Left ventricle myocardium inferior (tissue), 1 donor: ENCODE data around the gene TPK1. TPM values are rescaled to one million over a fixed set of nuclear protein-coding genes. Genes with fewer than 3 reads are reported as not detected.
A peak's percentile ranks its signal among the peaks of the same experiment; 100 is the strongest.

Experiments used
- DNase-seq: peaks from one replicate; pipeline ENCODE4 v3.0.0-alpha.2; 2020
- H3K27ac ChIP-seq: fragments of 200-600 bp; replicated peaks from 2 replicates; pipeline ENCODE4 v1.8.0; 2021
- H3K27me3 ChIP-seq: fragments of 200-600 bp; 2 replicates; pipeline ENCODE4 v1.8.0; 2021; ENCODE audit warnings: low read depth
- H3K36me3 ChIP-seq: fragments of 200-600 bp; 2 replicates; pipeline ENCODE4 v1.8.0; 2021
- H3K4me1 ChIP-seq: fragments of 200-600 bp; 2 replicates; pipeline ENCODE4 v1.8.0; 2021
- H3K4me3 ChIP-seq: fragments of 200-600 bp; 2 replicates; pipeline ENCODE4 v1.8.0; 2021; ENCODE audit warnings: mild to moderate bottlenecking, moderate library complexity
- H3K9me3 ChIP-seq: fragments of 200-600 bp; replicated peaks from 2 replicates; pipeline ENCODE4 v1.8.0; 2021
- intact Hi-C: fragments of 100-400 bp; cut with micrococcal nuclease; formaldehyde crosslinking; loops from one replicate; pipeline ENCODE4 v1.11.0; 2022
- total RNA-seq: library from RNA; stranded (reverse); fragmentation: NEBNext Ultra II Directional; extraction: Animal tissue kit (Norgen Biotek cat#: 25700); gene quantifications from one replicate; pipeline ENCODE4 v1.2.1, GENCODE V29; 2021
- TF ChIP-seq, protein P1 (sequence below): fragments of 200-600 bp; IDR thresholded peaks from 2 replicates; pipeline ENCODE4 v1.8.0; 2021; ENCODE audit warnings: antibody characterized with exemption, mild to moderate bottlenecking, borderline replicate concordance
- donor health status: DM: no; HTN: yes; CAD: no; lungs with severe emphysema.

TPK1 gene
- total RNA-seq, 1 donor from 2014 or later = 3.5 TPM

DNA sequence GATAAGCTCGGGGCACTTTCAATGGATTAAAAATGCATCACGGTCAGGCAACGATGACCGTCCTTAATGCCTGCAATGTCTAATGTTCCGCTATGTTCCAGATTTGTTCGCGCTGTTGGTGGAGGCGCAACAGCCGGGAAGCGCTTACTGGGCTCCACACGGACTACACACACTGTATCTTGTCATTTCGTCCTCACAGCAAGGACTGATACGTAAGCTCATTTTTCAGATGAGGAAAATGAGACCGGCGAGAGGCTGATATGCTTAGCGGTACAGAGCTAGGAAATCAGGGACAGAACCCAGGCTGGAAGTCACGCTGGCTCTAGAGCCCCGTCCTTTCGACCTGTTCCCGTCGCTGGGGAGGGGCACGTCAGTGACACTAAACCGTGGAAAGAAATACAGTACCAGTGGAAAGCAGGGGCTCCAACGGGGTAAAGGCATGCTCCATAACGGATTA lies 670 bp downstream of the TPK1 start:
- H3K27me3 ChIP-seq = no peaks in the 10 kb centered on the region
- TF ChIP-seq, protein P1, sequence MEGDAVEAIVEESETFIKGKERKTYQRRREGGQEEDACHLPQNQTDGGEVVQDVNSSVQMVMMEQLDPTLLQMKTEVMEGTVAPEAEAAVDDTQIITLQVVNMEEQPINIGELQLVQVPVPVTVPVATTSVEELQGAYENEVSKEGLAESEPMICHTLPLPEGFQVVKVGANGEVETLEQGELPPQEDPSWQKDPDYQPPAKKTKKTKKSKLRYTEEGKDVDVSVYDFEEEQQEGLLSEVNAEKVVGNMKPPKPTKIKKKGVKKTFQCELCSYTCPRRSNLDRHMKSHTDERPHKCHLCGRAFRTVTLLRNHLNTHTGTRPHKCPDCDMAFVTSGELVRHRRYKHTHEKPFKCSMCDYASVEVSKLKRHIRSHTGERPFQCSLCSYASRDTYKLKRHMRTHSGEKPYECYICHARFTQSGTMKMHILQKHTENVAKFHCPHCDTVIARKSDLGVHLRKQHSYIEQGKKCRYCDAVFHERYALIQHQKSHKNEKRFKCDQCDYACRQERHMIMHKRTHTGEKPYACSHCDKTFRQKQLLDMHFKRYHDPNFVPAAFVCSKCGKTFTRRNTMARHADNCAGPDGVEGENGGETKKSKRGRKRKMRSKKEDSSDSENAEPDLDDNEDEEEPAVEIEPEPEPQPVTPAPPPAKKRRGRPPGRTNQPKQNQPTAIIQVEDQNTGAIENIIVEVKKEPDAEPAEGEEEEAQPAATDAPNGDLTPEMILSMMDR = no peak
- intact Hi-C loops = no loop called here
- H3K4me3 ChIP-seq = peak overlapping the region; percentile 80
- peak overlapping the region; percentile 98 for H3K27ac ChIP-seq
- H3K36me3 ChIP-seq = no peaks in the 10 kb centered on the region
- peak; percentile 26 for DNase-seq
- peaks cover 27% of the 10 kb centered on the region for H3K4me1 ChIP-seq
- H3K9me3 ChIP-seq = peaks cover 9% of the 10 kb centered on the region

DNA sequence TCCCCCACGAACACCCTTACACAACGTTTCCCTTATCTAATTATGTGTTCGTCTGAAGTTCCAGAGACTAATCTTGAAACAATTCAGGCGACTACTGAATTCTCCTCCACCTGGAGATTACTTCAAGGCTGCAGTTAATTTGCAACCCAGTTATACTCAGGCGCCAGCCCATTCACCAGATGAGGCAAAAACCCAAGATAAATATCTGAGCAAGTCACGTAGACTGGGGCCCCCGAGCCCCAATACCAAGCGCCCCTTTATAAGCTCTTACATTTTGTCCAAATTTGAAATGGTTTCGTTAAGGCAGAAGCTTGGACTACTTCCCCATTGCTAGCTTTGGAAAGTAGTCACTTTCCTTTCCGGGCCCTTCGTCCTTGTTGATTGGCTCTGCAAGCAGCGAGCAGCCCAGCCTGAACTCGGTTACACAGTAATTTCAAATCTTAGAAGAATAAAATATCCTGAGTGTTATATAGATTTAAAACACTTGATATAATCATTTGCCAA lies 1.2 kb downstream of the TPK1 start:
- TF ChIP-seq, protein P1 = no peak
- DNase-seq = no peak
- intact Hi-C loops = no loop called here
- Histone ChIP-seq H3K27ac (peak overlapping the region; percentile 98), H3K4me1 (peaks cover 27% of the 10 kb centered on the region), H3K4me3 (peak overlapping the region; percentile 80), H3K9me3 (peaks cover 9% of the 10 kb centered on the region), H3K27me3 (no peaks in the 10 kb centered on the region), H3K36me3 (no peaks in the 10 kb centered on the region)

DNA sequence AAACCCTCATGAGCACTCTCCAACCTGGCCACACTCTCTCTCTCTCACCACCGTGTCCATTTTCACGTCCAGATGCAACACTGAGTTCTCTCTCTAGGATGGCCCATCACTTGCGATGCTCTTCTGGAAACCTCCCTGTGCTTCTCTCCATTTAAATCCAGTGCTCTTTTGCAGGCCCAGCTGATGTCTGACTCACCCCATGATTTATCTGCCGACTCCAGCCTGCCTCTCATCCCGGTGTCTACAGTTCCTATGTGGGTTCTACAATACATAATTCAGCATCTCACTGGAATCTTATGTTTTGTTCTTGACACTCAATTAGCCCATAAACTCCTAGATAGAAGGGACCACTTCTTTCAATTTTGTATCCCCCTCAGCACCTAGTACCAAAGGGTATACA lies 5.0 kb downstream of the TPK1 start:
- TF ChIP-seq, protein P1 = no peak
- peaks cover 17% of the 10 kb centered on the region for H3K4me1 ChIP-seq
- no peak overlapping the region for H3K27ac ChIP-seq
- H3K9me3 ChIP-seq = no peaks in the 10 kb centered on the region
- no peaks in the 10 kb centered on the region for H3K27me3 ChIP-seq
- no peak overlapping the region for H3K4me3 ChIP-seq
- intact Hi-C loops = no loop called here
- DNase-seq = no peak
- H3K36me3 ChIP-seq = no peaks in the 10 kb centered on the region

DNA sequence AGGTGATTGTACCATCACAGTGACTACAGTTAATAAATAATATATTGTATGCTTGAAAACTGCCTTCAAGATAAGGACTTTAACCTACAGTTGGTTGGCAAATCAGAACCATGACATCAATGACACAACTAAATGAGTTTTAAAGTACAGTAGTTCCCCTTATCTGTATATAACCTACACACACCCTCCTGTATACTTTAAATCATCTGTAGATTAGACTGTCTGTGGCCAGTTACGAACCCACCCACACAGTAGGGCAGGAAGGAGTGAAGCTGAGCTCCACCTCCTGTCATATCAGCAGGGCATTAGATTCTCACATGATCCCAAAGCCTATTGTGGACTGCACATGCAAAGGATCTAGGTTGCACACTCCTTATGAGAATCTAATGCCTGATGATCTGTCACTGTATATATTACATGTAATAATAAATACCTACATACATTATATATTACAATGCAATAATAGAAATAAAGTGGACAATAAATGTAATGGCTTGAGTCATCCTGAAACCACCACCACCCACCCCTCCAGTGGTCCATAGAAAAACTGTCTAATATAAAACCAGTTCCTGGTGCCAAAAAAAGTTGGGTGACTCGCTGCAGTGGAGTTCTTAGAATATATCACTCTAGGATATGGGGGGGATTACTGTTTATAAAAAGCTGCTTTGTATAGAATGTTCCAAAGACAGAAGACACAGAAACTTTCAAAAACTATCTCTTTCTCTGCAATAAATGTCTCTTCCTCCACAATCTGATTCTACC lies 5.6 kb downstream of the TPK1 start:
- Histone ChIP-seq H3K4me3 (no peak overlapping the region), H3K27ac (no peak overlapping the region), H3K36me3 (no peaks in the 10 kb centered on the region), H3K27me3 (no peaks in the 10 kb centered on the region), H3K9me3 (no peaks in the 10 kb centered on the region), H3K4me1 (peaks cover 12% of the 10 kb centered on the region)
- no peak for DNase-seq
- intact Hi-C loops = no loop called here
- TF ChIP-seq, protein P1 = no peak

DNA sequence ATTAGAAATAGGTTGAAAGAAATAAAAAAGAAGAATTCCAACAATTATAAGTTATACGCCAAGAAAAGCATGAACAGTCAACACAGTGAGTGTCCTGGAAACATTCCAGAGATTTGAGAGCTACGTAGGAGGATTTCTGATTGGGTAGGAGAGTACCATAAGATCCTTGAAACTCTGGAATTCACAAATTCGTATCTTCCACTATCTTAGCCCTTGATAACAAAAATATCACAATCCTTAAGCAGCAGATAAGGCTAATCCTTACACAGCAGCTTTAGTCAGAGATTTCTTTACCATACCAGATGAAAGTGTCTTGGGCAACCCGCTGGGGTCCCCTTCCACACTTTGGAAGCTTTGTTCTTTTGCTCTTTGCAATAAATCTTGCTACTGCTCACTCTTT lies 8.2 kb downstream of the TPK1 start:
- Histone ChIP-seq H3K9me3 (no peaks in the 10 kb centered on the region), H3K4me3 (no peak overlapping the region), H3K27ac (no peak overlapping the region), H3K27me3 (no peaks in the 10 kb centered on the region), H3K4me1 (peaks cover 5% of the 10 kb centered on the region), H3K36me3 (no peaks in the 10 kb centered on the region)
- no peak for DNase-seq
- TF ChIP-seq, protein P1 = no peak
- intact Hi-C loops = no loop called here
